SKM-1 treated with dmso at 0.1 percent for 144 hours (cell line): ENCODE results near the gene CACNG4.

Experiments used
- DNase-seq: peaks from one replicate; lab custom pipeline; 2025; ENCODE audit not compliant: unreplicated experiment; lab: John Stamatoyannopoulos, UW

The CACNG4 gene

GRCh38 chr17:66963909-66964771 lies at the start of gene CACNG4:
TSS of gene CACNG4 (plus strand) at chr17:66964707. CDS start at chr17:66964912, 205 bp downstream.
- DNase-seq: no peak

GRCh38 chr17:66915204-66915611 lies 49.3 kb upstream of the CACNG4 start:
- no peak for DNase-seq

- DNase-seq: no peak
Measured at GRCh38 chr17:66915792-66916191, 48.7 kb upstream of the CACNG4 start.

- DNase-seq: no peak
Measured at GRCh38 chr17:66916946-66917345, 47.6 kb upstream of the CACNG4 start.

- no peak for DNase-seq
Measured at GRCh38 chr17:66918896-66919295, 45.6 kb upstream of the CACNG4 start.

- DNase-seq: no peak
Measured at GRCh38 chr17:66920435-66920834, 44.1 kb upstream of the CACNG4 start.

GRCh38 chr17:66920950-66921349 lies 43.6 kb upstream of the CACNG4 start:
- DNase-seq: no peak

- DNase-seq: no peak
Measured at GRCh38 chr17:66923886-66924285, 40.6 kb upstream of the CACNG4 start.

- DNase-seq: no peak
Measured at GRCh38 chr17:66925811-66926500, 38.6 kb upstream of the CACNG4 start.

- no peak for DNase-seq
Measured at GRCh38 chr17:66928949-66929348, 35.6 kb upstream of the CACNG4 start.

GRCh38 chr17:66929591-66929990 lies 34.9 kb upstream of the CACNG4 start:
- DNase-seq: no peak

GRCh38 chr17:66930933-66931332 lies 33.6 kb upstream of the CACNG4 start:
- DNase-seq: no peak

- DNase-seq: no peak
Measured at GRCh38 chr17:66932311-66932710, 32.2 kb upstream of the CACNG4 start.

GRCh38 chr17:66934040-66934439 lies 30.5 kb upstream of the CACNG4 start:
- no peak for DNase-seq

- DNase-seq: no peak
Measured at GRCh38 chr17:66935717-66936116, 28.8 kb upstream of the CACNG4 start.

GRCh38 chr17:66938656-66939055 lies 25.9 kb upstream of the CACNG4 start:
- DNase-seq: no peak

- no peak for DNase-seq
Measured at GRCh38 chr17:66939461-66940114, 24.9 kb upstream of the CACNG4 start.

- no peak for DNase-seq
Measured at GRCh38 chr17:66941249-66941648, 23.3 kb upstream of the CACNG4 start.

- DNase-seq: no peak
Measured at GRCh38 chr17:66941773-66942450, 22.6 kb upstream of the CACNG4 start.

- DNase-seq: no peak
Measured at GRCh38 chr17:66942451-66943264, 21.8 kb upstream of the CACNG4 start.
